Thyroid gland (tissue), 4 donors: Measurements from ENCODE around the gene SEC61B. TPM values are rescaled to one million over a fixed set of nuclear protein-coding genes. Genes with fewer than 3 reads are reported as not detected.

Source experiments
- DNase-seq, 2 donors: peaks; one replicate each; pipeline ENCODE4 v3.0.0-alpha.2; 2019
- H3K27ac ChIP-seq, 3 donors: fragments of 200-600 bp; sonication (generic); 1 replicate in 2 of 3; 2 replicates in 1 of 3; pipeline ENCODE4 v1.5.1; 2016 to 2019; ENCODE audit warnings: mild to moderate bottlenecking in 1 of 3, moderate library complexity in 1 of 3
- H3K27me3 ChIP-seq: fragments of 200-600 bp; sonication (generic); one replicate; pipeline ENCODE4 v1.5.1; 2019
- H3K36me3 ChIP-seq, 2 donors: fragments of 200-600 bp; sonication (generic); one replicate each; pipeline ENCODE4 v1.5.1; 2016 to 2019
- H3K4me1 ChIP-seq, 2 donors: fragments of 200-600 bp; sonication (generic); one replicate each; pipeline ENCODE4 v1.5.1; 2017 to 2019
- H3K4me3 ChIP-seq, 3 donors: fragments of 200-600 bp; sonication (generic); replicated peaks in 1 of 3; 1 replicate in 2 of 3; 2 replicates in 1 of 3; pipeline ENCODE4 v1.5.1; 2016; ENCODE audit warnings: mild to moderate bottlenecking in 1 of 3
- H3K9me3 ChIP-seq: fragments of 200-600 bp; sonication (generic); one replicate; pipeline ENCODE4 v1.5.1; 2017
- CTCF ChIP-seq, 6 experiments: fragments of 200-600 bp in 3 of 6; fragments of 450-650 bp in 3 of 6; sonication (generic) in 3 of 6; IDR thresholded peaks; one replicate each; pipeline ENCODE4 v1.5.1; 2016 to 2019; ENCODE audit warnings: antibody characterized with exemption in 6 of 6, mild to moderate bottlenecking in 2 of 6, inconsistent platforms in 1 of 6, moderate library complexity in 1 of 6
- POLR2A ChIP-seq, 2 donors: fragments of 450-650 bp; IDR thresholded peaks; one replicate each; pipeline ENCODE4 v1.6.1; 2017; ENCODE audit warnings: antibody characterized with exemption in 2 of 2, mild to moderate bottlenecking in 2 of 2, moderate library complexity in 1 of 2
- WGBS, 2 donors: methylation state at CpG; one replicate each; pipeline ENCODE4 v1.1.5; 2017; 5-methylcytosine and 5-hydroxymethylcytosine counted together
- intact Hi-C: fragments of 100-400 bp; cut with DNase I; formaldehyde crosslinking; loops from one replicate; pipeline ENCODE4 v1.15.1; 2023
- total RNA-seq, 4 donors: library from RNA; depleted of rRNA; stranded (reverse); fragments of >200 nt; gene quantifications; one replicate each; pipeline ENCODE4 v1.2.3, GENCODE V29; 2016

SEC61B gene
- total RNA-seq, 4 donors from 2014 or later = 88.3 to 203 (median 130) TPM

GRCh38 chr9:99199938-99200539 lies 22.0 kb upstream of the SEC61B start:
- no peak overlapping the region for H3K4me3 ChIP-seq
- no peak overlapping the region for H3K27ac ChIP-seq
- DNase-seq = no peak
- 91 to 92% methylated on average over 8 of the region's 8 CpGs for WGBS, 2 donors
- intact Hi-C loops = no loop called here
- H3K9me3 ChIP-seq = no peaks in the 10 kb centered on the region
- H3K27me3 ChIP-seq = no peaks in the 10 kb centered on the region
- TF ChIP-seq CTCF (IDR thresholded peaks at IDR 0.05) (no peak), POLR2A (IDR thresholded peaks at IDR 0.05) (no peak)
- H3K36me3 ChIP-seq = no peaks in the 10 kb centered on the region
- H3K4me1 ChIP-seq = peaks cover 8 to 17% of the 10 kb centered on the region in 2 donors

- intact Hi-C loops = no loop called here
- DNase-seq = no peak
- Histone ChIP-seq H3K4me3 (no peak overlapping the region), H3K27me3 (no peaks in the 10 kb centered on the region), H3K4me1 (peaks cover 8 to 15% of the 10 kb centered on the region in 2 donors), H3K36me3 (no peaks in the 10 kb centered on the region), H3K27ac (no peak overlapping the region), H3K9me3 (no peaks in the 10 kb centered on the region)
- 76 to 83% methylated on average over 5 of the region's 5 CpGs for WGBS, 2 donors
- TF ChIP-seq CTCF (IDR thresholded peaks at IDR 0.05) (no peak), POLR2A (IDR thresholded peaks at IDR 0.05) (no peak)
These were observed 20.5 kb upstream of the SEC61B start for GRCh38 chr9:99201603-99202002.

GRCh38 chr9:99210572-99210971 lies 11.5 kb upstream of the SEC61B start:
- no peaks in the 10 kb centered on the region for H3K9me3 ChIP-seq
- H3K27ac ChIP-seq = no peak overlapping the region
- intact Hi-C loops = no loop called here
- TF ChIP-seq CTCF (IDR thresholded peaks at IDR 0.05) (no peak), POLR2A (IDR thresholded peaks at IDR 0.05) (no peak)
- no peaks in the 10 kb centered on the region for H3K36me3 ChIP-seq
- H3K4me3 ChIP-seq = no peak overlapping the region
- H3K4me1 ChIP-seq = peaks cover 0 to 5% of the 10 kb centered on the region in 2 donors
- H3K27me3 ChIP-seq = no peaks in the 10 kb centered on the region
- no peak for DNase-seq

GRCh38 chr9:99211746-99212145 lies 10.3 kb upstream of the SEC61B start:
- 100% methylated on average over 1 of the region's 1 CpG for WGBS, 2 donors
- TF ChIP-seq CTCF (IDR thresholded peaks at IDR 0.05) (no peak), POLR2A (IDR thresholded peaks at IDR 0.05) (no peak)
- Histone ChIP-seq H3K27me3 (no peaks in the 10 kb centered on the region), H3K27ac (no peak overlapping the region), H3K4me1 (peaks cover 0 to 5% of the 10 kb centered on the region in 2 donors), H3K36me3 (no peaks in the 10 kb centered on the region), H3K9me3 (no peaks in the 10 kb centered on the region), H3K4me3 (no peak overlapping the region)
- no peak for DNase-seq
- intact Hi-C loops = no loop called here

- H3K27ac ChIP-seq = no peak overlapping the region
- no peaks in the 10 kb centered on the region for H3K9me3 ChIP-seq
- intact Hi-C loops = no loop called here
- H3K4me1 ChIP-seq = peaks cover 0 to 5% of the 10 kb centered on the region in 2 donors
- DNase-seq = no peak
- WGBS, 2 donors = 47 to 65% methylated on average over 1 of the region's 1 CpG
- no peaks in the 10 kb centered on the region for H3K27me3 ChIP-seq
- peaks cover 0 to 2% of the 10 kb centered on the region in 2 donors for H3K36me3 ChIP-seq
- TF ChIP-seq CTCF (IDR thresholded peaks at IDR 0.05) (no peak), POLR2A (IDR thresholded peaks at IDR 0.05) (no peak)
- H3K4me3 ChIP-seq = no peak overlapping the region
These were observed 8.9 kb upstream of the SEC61B start for GRCh38 chr9:99213197-99213596.
